ENCODE measurements around the gene MAP3K5.

DNA sequence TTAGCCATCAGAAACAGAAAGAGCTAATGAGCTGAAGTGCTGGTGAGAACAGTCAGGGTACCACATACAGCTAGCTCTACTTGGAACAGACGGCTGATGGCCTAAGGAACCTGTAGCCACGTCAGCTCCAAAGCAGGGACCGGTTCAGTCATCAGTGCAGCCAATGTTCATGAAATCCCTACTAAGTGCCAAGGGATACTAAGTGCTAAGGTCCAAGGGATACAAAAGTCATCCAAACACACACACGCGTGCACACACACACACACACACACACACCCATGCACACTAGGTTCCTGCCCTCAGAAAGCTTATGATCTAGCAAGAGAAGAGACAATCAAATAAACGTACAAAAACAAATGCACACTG is 53.6 kb downstream of the MAP3K5 start:
- TF ChIP-seq, protein P1, sequence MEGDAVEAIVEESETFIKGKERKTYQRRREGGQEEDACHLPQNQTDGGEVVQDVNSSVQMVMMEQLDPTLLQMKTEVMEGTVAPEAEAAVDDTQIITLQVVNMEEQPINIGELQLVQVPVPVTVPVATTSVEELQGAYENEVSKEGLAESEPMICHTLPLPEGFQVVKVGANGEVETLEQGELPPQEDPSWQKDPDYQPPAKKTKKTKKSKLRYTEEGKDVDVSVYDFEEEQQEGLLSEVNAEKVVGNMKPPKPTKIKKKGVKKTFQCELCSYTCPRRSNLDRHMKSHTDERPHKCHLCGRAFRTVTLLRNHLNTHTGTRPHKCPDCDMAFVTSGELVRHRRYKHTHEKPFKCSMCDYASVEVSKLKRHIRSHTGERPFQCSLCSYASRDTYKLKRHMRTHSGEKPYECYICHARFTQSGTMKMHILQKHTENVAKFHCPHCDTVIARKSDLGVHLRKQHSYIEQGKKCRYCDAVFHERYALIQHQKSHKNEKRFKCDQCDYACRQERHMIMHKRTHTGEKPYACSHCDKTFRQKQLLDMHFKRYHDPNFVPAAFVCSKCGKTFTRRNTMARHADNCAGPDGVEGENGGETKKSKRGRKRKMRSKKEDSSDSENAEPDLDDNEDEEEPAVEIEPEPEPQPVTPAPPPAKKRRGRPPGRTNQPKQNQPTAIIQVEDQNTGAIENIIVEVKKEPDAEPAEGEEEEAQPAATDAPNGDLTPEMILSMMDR (IDR thresholded peaks at IDR 0.05; ENCODE audit: low read length) = no peak
- TF ChIP-seq EZH2 (IDR thresholded peaks at IDR 0.05; ENCODE audit: borderline replicate concordance, low read length) = no peak

Data from OCI-LY1 (cell line).